ENCODE data around the gene HMGXB3.

The HMGXB3 gene

GRCh38 chr5:150092159-150092787, 91.7 kb downstream of the HMGXB3 start:
- no peak for DNase-seq

DNA sequence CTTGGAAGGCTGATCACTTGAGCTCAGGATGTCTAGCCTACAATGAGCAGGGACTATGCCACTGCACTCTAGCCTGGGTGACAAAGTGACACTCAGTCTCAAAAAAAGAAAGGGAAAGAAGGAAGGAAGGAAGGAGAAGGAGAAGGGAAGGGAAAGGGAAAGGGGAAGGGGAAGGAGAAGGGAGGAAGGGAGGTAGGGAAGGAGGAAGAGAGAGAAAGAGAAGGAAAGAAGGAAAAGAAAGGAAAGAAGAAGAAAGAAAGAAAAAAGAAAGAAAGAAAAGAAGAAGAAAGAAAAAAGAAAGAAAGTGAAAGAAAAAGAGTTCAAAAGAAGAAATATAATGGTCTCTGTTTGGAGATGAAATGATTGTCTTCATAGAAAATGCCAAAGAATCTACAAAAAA, 96.6 kb downstream of the HMGXB3 start:
- no peak for DNase-seq

DNA sequence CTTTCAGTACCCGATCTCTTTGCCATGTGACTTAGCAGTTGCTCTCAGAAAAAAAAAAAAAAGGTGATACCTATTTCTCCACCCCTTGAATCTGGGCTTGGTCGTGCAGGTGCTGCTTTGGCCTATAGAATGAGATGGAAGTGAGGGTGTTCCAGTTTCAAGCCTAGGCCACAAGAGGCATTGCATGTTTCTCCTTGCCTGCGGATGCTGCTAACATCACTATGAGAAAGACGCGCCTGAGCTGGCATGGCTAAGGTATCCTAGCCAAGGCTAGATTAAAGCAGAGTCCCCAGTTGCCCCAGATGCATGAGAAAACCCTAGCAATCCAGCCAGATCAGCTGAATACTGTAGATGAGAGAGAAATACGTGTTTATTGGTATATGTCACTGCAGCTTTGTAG, 100.5 kb downstream of the HMGXB3 start:
- DNase-seq = no peak
